ENCODE measurements around the gene AQP12B. TPM values are rescaled to one million over a fixed set of nuclear protein-coding genes. Genes with fewer than 3 reads are reported as not detected.
"Not testable (repeated sequence)": the region's sequence is repeated elsewhere in the genome, so short reads cannot be mapped to it uniquely, and the experiment has no call there.

Gene AQP12B
- total RNA-seq, 1 experiment from 2014 or later, result not detected

DNA sequence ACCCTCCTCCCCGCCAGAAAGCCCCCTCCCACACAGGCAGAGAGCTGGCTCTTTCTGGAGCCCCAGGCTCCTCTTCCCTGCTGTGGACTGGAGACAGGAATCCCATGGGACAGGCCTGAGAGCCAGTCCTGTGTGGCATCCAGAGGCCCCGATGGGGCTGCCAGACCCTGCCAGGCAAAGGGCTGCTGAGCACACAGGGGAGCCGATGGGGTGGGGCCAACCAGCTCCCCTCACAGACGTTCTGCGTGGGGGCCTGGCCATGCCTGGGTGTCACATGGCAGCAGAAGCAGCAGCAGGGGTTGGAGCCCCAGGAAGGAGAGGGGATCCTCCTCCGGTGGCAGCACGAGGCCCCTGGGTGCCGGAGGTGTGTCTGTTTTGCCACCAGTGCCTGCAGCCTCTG is 17.1 kb upstream of the AQP12B start:
- WGBS (ENCODE audit: extremely low coverage, insufficient read length, low lambda C conversion rate), result no CpG with 5 or more reads among the region's 8 CpGs
- not testable (repeated sequence) for H3K4me2 ChIP-seq (ENCODE audit: insufficient read depth, insufficient read length, low read length); H2AFZ ChIP-seq (ENCODE audit: low read length); H3K56ac ChIP-seq (ENCODE audit: insufficient read length, low read depth, low read length); H3K9me3 Mint-ChIP-seq; H3K14ac ChIP-seq (ENCODE audit: insufficient read depth, low read length); H3K27me3 Mint-ChIP-seq (ENCODE audit: low read depth); H3K79me1 ChIP-seq (ENCODE audit: insufficient read depth, low read depth, low read length, poor library complexity, severe bottlenecking); H4K91ac ChIP-seq (ENCODE audit: insufficient read length, low read depth, low read length); H3K23ac ChIP-seq (ENCODE audit: insufficient read length, low read depth, low read length); H3K27ac Mint-ChIP-seq; H4K5ac ChIP-seq (ENCODE audit: insufficient read length, low read depth, low read length); H4K8ac ChIP-seq (replicated peaks; ENCODE audit: insufficient read length, low read depth, low read length); H3K4me3 Mint-ChIP-seq; H3K79me2 ChIP-seq (ENCODE audit: insufficient read depth, low read length); H2BK120ac ChIP-seq (ENCODE audit: low read depth, low read length, poor library complexity, severe bottlenecking); H3K4me1 Mint-ChIP-seq; DNase-seq; H3K9me3 ChIP-seq (ENCODE audit: control insufficient read depth, low read depth, low read length); H3K23me2 ChIP-seq (ENCODE audit: insufficient read length, low read depth, low read length, poor library complexity, severe bottlenecking); H3K27ac ChIP-seq (ENCODE audit: insufficient read length, low read depth, low read length); H3K18ac ChIP-seq (ENCODE audit: insufficient read length, low read depth, low read length); H3T11ph ChIP-seq (ENCODE audit: low read length); H2AK5ac ChIP-seq (ENCODE audit: insufficient read length, low read length); H2BK20ac ChIP-seq (ENCODE audit: low read depth, low read length, poor library complexity, severe bottlenecking); H2BK15ac ChIP-seq (ENCODE audit: low read depth, low read length); H2BK12ac ChIP-seq (ENCODE audit: insufficient read length, low read depth, low read length); H3K36me3 Mint-ChIP-seq (ENCODE audit: insufficient read depth in 1 of 3, low read depth in 3 of 3); H3K4me1 ChIP-seq (ENCODE audit: insufficient read depth, low read length); H2BK5ac ChIP-seq (ENCODE audit: insufficient read length, low read length); H4K20me1 ChIP-seq (ENCODE audit: control insufficient read depth, insufficient read depth, insufficient read length); H3K4ac ChIP-seq (ENCODE audit: low read depth, low read length); H3K27me3 ChIP-seq (ENCODE audit: insufficient read depth, low read length); H3K9ac ChIP-seq (ENCODE audit: extremely low read depth, insufficient read length, low read length)

DNA sequence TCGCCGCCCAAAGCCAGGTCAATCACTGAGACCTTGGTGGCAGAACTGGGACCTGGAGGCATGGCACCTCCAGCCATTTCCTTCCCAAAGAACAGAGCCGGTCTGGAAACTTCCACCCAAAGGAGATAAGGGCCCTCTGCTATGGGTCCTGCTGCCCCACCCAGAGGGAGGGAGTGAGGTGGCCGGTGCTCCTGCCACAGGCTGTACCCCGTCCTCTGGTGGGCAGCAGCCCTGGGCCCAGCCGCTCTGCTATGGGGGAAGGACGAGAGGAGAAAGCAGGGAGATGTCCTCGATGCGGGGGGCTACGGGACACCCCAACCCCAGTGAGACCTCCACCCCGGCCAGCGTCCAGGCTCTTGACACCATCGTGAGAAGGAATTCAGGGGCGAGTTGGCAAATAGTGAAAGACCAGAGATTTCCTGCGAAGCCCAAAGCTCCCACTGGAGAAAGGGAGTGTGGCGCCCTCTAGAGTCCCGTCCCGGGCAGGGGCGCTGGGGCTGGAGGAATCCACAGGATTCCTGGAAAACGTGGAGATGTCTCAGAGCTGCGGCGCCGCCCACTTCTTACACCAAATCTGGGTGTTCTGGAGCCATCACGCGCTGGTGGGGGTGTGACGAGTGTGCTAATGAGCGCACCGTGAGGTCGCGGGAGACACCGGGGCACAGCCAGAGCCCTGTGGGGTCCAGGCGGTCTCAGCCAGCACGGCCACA is 16.3 kb upstream of the AQP12B start:
- H4K20me1 ChIP-seq (ENCODE audit: control insufficient read depth, insufficient read depth, insufficient read length); H3K4me1 ChIP-seq (ENCODE audit: insufficient read depth, low read length); H2BK12ac ChIP-seq (ENCODE audit: insufficient read length, low read depth, low read length); H4K91ac ChIP-seq (ENCODE audit: insufficient read length, low read depth, low read length); H3T11ph ChIP-seq (ENCODE audit: low read length); H3K4me2 ChIP-seq (ENCODE audit: insufficient read depth, insufficient read length, low read length); H3K4ac ChIP-seq (ENCODE audit: low read depth, low read length); H2AK5ac ChIP-seq (ENCODE audit: insufficient read length, low read length); H3K18ac ChIP-seq (ENCODE audit: insufficient read length, low read depth, low read length); H3K27me3 ChIP-seq (ENCODE audit: insufficient read depth, low read length); H2BK120ac ChIP-seq (ENCODE audit: low read depth, low read length, poor library complexity, severe bottlenecking); H3K9me3 Mint-ChIP-seq; H3K23ac ChIP-seq (ENCODE audit: insufficient read length, low read depth, low read length); H2BK15ac ChIP-seq (ENCODE audit: low read depth, low read length); H3K23me2 ChIP-seq (ENCODE audit: insufficient read length, low read depth, low read length, poor library complexity, severe bottlenecking); H3K27ac ChIP-seq (ENCODE audit: insufficient read length, low read depth, low read length); H3K27ac Mint-ChIP-seq; H4K5ac ChIP-seq (ENCODE audit: insufficient read length, low read depth, low read length); H3K9ac ChIP-seq (ENCODE audit: extremely low read depth, insufficient read length, low read length); H3K4me3 Mint-ChIP-seq; H3K79me1 ChIP-seq (ENCODE audit: insufficient read depth, low read depth, low read length, poor library complexity, severe bottlenecking); DNase-seq; H2BK5ac ChIP-seq (ENCODE audit: insufficient read length, low read length); H3K14ac ChIP-seq (ENCODE audit: insufficient read depth, low read length); H3K56ac ChIP-seq (ENCODE audit: insufficient read length, low read depth, low read length); H4K8ac ChIP-seq (replicated peaks; ENCODE audit: insufficient read length, low read depth, low read length); H3K9me3 ChIP-seq (ENCODE audit: control insufficient read depth, low read depth, low read length); H3K79me2 ChIP-seq (ENCODE audit: insufficient read depth, low read length); H2BK20ac ChIP-seq (ENCODE audit: low read depth, low read length, poor library complexity, severe bottlenecking); H3K27me3 Mint-ChIP-seq (ENCODE audit: low read depth); H2AFZ ChIP-seq (ENCODE audit: low read length); H3K36me3 Mint-ChIP-seq (ENCODE audit: insufficient read depth in 1 of 3, low read depth in 3 of 3); H3K4me1 Mint-ChIP-seq: not testable (repeated sequence)
- no CpG with 5 or more reads among the region's 33 CpGs for WGBS (ENCODE audit: extremely low coverage, insufficient read length, low lambda C conversion rate)
